NCI-H2107 treated with DMSO at 0.1 percent for 48 hours (cell line): ENCODE data around the gene FKBP8.
A peak's percentile ranks its signal among the peaks of the same experiment; 100 is the strongest.
"Not testable (repeated sequence)": the region's sequence is repeated elsewhere in the genome, so short reads cannot be mapped to it uniquely, and the experiment has no call there.

Source experiments
- DNase-seq: peaks from one replicate; lab custom pipeline; 2025; ENCODE audit not compliant: unreplicated experiment; lab: John Stamatoyannopoulos, UW

The FKBP8 gene

GRCh38 chr19:18542941-18543813 is at the start of gene FKBP8:
Gene FKBP8 (minus strand): TSS chr19:18543573. CDS start chr19:18541970, 1,603 bp downstream.
- peak; percentile 70 for DNase-seq

- DNase-seq = not testable (repeated sequence)
Observed at GRCh38 chr19:18592732-18593131, 49.4 kb upstream of the FKBP8 start.

GRCh38 chr19:18591735-18592385 is 48.5 kb upstream of the FKBP8 start:
- no peak for DNase-seq

- no peak for DNase-seq
Observed at GRCh38 chr19:18590273-18591272, 47.2 kb upstream of the FKBP8 start.

GRCh38 chr19:18589380-18590272 is 46.3 kb upstream of the FKBP8 start:
- DNase-seq = no peak

GRCh38 chr19:18588611-18589379 is 45.4 kb upstream of the FKBP8 start, which contains the start of gene REX1BD:
Gene REX1BD (plus strand): TSS chr19:18588798. CDS start chr19:18588802, 4 bp downstream.
- DNase-seq = peak; percentile 45

- DNase-seq = no peak
Observed at GRCh38 chr19:18587962-18588610, 44.7 kb upstream of the FKBP8 start.

- DNase-seq = no peak
Observed at GRCh38 chr19:18587561-18587960, 44.2 kb upstream of the FKBP8 start.

- DNase-seq = no peak
Observed at GRCh38 chr19:18586306-18586705, 42.9 kb upstream of the FKBP8 start.

GRCh38 chr19:18580311-18580710 is 36.9 kb upstream of the FKBP8 start:
- no peak for DNase-seq

- no peak for DNase-seq
Observed at GRCh38 chr19:18577365-18577914, 34.1 kb upstream of the FKBP8 start.

- DNase-seq = no peak
Observed at GRCh38 chr19:18576383-18576782, 33.0 kb upstream of the FKBP8 start.

- DNase-seq = no peak
Observed at GRCh38 chr19:18574691-18575291, 31.4 kb upstream of the FKBP8 start.

GRCh38 chr19:18571564-18572344 is 28.4 kb upstream of the FKBP8 start, which contains the start of gene UBA52:
Gene UBA52 (plus strand): TSS chr19:18571857. CDS start chr19:18573301, 1,444 bp downstream.
- peak; percentile 83 for DNase-seq

- DNase-seq = no peak
Observed at GRCh38 chr19:18568367-18568766, 25.0 kb upstream of the FKBP8 start.

GRCh38 chr19:18566953-18567352 is 23.6 kb upstream of the FKBP8 start:
- no peak for DNase-seq

- no peak for DNase-seq
Observed at GRCh38 chr19:18562086-18562485, 18.7 kb upstream of the FKBP8 start.
